PC-9 (cell line): ENCODE data around the gene UMAD1. TPM values are rescaled to one million over a fixed set of nuclear protein-coding genes. Genes with fewer than 3 reads are reported as not detected.
A peak's percentile ranks its signal among the peaks of the same experiment; 100 is the strongest.

Source experiments
- BruUV-seq: library from RNA; stranded (reverse); fragments of 400-500 nt; replicated peaks from 2 replicates; lab custom pipeline; 2021; lab: Mats Ljungman, UMichigan
- CTCF ChIA-PET: fragments of 300-600 bp; sonication (Branson Sonifier 250); formaldehyde crosslinking; loops from one replicate; lab custom pipeline; 2022; ENCODE audit warnings: antibody characterized with exemption; lab: Charles Lee
- POLR2A ChIA-PET: fragments of 300-600 bp; sonication (Branson Sonifier 250); formaldehyde crosslinking; loops from one replicate; lab custom pipeline; 2022; ENCODE audit warnings: antibody characterized with exemption; ENCODE audit not compliant: unreplicated experiment; lab: Charles Lee
- DNase-seq, 2 experiments: peaks; one replicate each; pipeline versions ENCODE4 v3.0.0 to v3.0.0-alpha.2; 2015 to 2022; ENCODE audit warnings: mixed read lengths in 1 of 2
- H2AFZ ChIP-seq: fragments of 200-600 bp; sonication (generic); 2 replicates; pipeline ENCODE4 v1.8.1; 2017; ENCODE audit warnings: antibody characterized with exemption
- H3F3A ChIP-seq: fragments of 200-600 bp; sonication (generic); 2 replicates; pipeline ENCODE4 v1.8.1; 2017; ENCODE audit warnings: antibody characterized with exemption, mild to moderate bottlenecking, low read depth; ENCODE audit not compliant: insufficient read depth
- H3K27ac ChIP-seq: fragments of 200-600 bp; sonication (generic); 2 replicates; pipeline ENCODE4 v1.6.1; 2016; ENCODE audit warnings: mixed run types
- H3K27me3 ChIP-seq: fragments of 200-600 bp; sonication (generic); 2 replicates; pipeline ENCODE4 v1.6.1; 2016; ENCODE audit warnings: low read depth, mixed run types; ENCODE audit not compliant: insufficient read depth
- H3K36me3 ChIP-seq: fragments of 200-600 bp; sonication (generic); 2 replicates; pipeline ENCODE4 v1.6.1; 2016; ENCODE audit warnings: low read depth, mixed run types
- H3K4me1 ChIP-seq: fragments of 200-600 bp; sonication (generic); replicated peaks from 2 replicates; pipeline ENCODE4 v1.6.1; 2016; ENCODE audit warnings: mixed run types; ENCODE audit not compliant: insufficient read depth
- H3K4me2 ChIP-seq: fragments of 200-600 bp; sonication (generic); 2 replicates; pipeline ENCODE4 v1.6.1; 2017; ENCODE audit warnings: mixed run types
- H3K4me3 ChIP-seq: fragments of 200-600 bp; sonication (generic); 2 replicates; pipeline ENCODE4 v1.6.1; 2016; ENCODE audit warnings: mixed run types
- H3K79me2 ChIP-seq: fragments of 200-600 bp; sonication (generic); 2 replicates; pipeline ENCODE4 v1.6.1; 2017; ENCODE audit warnings: low read depth, mixed run types
- H3K9me2 ChIP-seq: fragments of 200-600 bp; sonication (generic); 2 replicates; pipeline ENCODE4 v1.8.1; 2017; ENCODE audit warnings: mild to moderate bottlenecking; ENCODE audit not compliant: insufficient read depth
- H3K9me3 ChIP-seq: fragments of 200-600 bp; sonication (generic); 2 replicates; pipeline ENCODE4 v1.8.1; 2016; ENCODE audit warnings: low read depth; ENCODE audit not compliant: insufficient read depth
- H4K20me1 ChIP-seq: fragments of 200-600 bp; sonication (generic); 2 replicates; pipeline ENCODE4 v1.8.1; 2017; ENCODE audit not compliant: insufficient read depth
- EZH2 ChIP-seq: fragments of 200-600 bp; sonication (generic); IDR thresholded peaks from 2 replicates; pipeline ENCODE4 v1.8.0; 2017; ENCODE audit warnings: antibody characterized with exemption, low read depth
- intact Hi-C: fragments of 100-400 bp; cut with micrococcal nuclease; formaldehyde crosslinking; loops from one replicate; pipeline ENCODE4 v1.10.0; 2022; ENCODE audit not compliant: unreplicated experiment
- total RNA-seq: library from RNA; stranded (reverse); gene quantifications from 2 replicates; pipeline ENCODE4 v1.2.3, GENCODE V29; 2021
- TF ChIP-seq, protein P1 (sequence below): fragments of 200-600 bp; sonication (generic); conservative IDR thresholded peaks from 2 replicates; pipeline ENCODE4 v1.6.1; 2017; ENCODE audit warnings: mixed run types, antibody characterized with exemption, mild to moderate bottlenecking, moderate library complexity

Gene UMAD1
- total RNA-seq, 1 experiment from 2014 or later: 20.5 TPM

GRCh38 chr7:7810380-7810779 is 169.8 kb downstream of the UMAD1 start:
- Histone ChIP-seq H3K79me2 (no peaks in the 10 kb centered on the region), H3K9me3 (peaks cover 5% of the 10 kb centered on the region), H3K9me2 (no peaks in the 10 kb centered on the region), H3K4me3 (no peak overlapping the region), H3F3A (0 out of 2 replicates have a peak, but pooled peaks cover 4% of the 10 kb centered on the region), H3K36me3 (no peaks in the 10 kb centered on the region), H2AFZ (no peak overlapping the region), H3K27ac (no peak overlapping the region), H3K4me1 (peaks cover 10% of the 10 kb centered on the region), H3K27me3 (no peaks in the 10 kb centered on the region), H4K20me1 (no peaks in the 10 kb centered on the region), H3K4me2 (no peak overlapping the region)
- intact Hi-C loops: no loop called here
- BruUV-seq: no TSS peak
- TF ChIP-seq, protein P1, sequence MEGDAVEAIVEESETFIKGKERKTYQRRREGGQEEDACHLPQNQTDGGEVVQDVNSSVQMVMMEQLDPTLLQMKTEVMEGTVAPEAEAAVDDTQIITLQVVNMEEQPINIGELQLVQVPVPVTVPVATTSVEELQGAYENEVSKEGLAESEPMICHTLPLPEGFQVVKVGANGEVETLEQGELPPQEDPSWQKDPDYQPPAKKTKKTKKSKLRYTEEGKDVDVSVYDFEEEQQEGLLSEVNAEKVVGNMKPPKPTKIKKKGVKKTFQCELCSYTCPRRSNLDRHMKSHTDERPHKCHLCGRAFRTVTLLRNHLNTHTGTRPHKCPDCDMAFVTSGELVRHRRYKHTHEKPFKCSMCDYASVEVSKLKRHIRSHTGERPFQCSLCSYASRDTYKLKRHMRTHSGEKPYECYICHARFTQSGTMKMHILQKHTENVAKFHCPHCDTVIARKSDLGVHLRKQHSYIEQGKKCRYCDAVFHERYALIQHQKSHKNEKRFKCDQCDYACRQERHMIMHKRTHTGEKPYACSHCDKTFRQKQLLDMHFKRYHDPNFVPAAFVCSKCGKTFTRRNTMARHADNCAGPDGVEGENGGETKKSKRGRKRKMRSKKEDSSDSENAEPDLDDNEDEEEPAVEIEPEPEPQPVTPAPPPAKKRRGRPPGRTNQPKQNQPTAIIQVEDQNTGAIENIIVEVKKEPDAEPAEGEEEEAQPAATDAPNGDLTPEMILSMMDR: no peak
- no peak for TF ChIP-seq EZH2
- POLR2A ChIA-PET: no interaction called here
- no peak for DNase-seq
- CTCF ChIA-PET: no interaction called here

- peaks cover 5% of the 10 kb centered on the region for H3K9me3 ChIP-seq
- H4K20me1 ChIP-seq: no peaks in the 10 kb centered on the region
- no TSS peak for BruUV-seq
- H3K4me3 ChIP-seq: no peak overlapping the region
- H3K36me3 ChIP-seq: no peaks in the 10 kb centered on the region
- no peak overlapping the region for H2AFZ ChIP-seq
- POLR2A ChIA-PET: no interaction called here
- no peak for DNase-seq
- no peak overlapping the region for H3K4me2 ChIP-seq
- H3K79me2 ChIP-seq: no peaks in the 10 kb centered on the region
- intact Hi-C loops: no loop called here
- TF ChIP-seq, protein P1: no peak
- no peak for TF ChIP-seq EZH2
- no peaks in the 10 kb centered on the region for H3K9me2 ChIP-seq
- H3K27me3 ChIP-seq: no peaks in the 10 kb centered on the region
- H3K4me1 ChIP-seq: peaks cover 10% of the 10 kb centered on the region
- 0 out of 2 replicates have a peak, but pooled peaks cover 4% of the 10 kb centered on the region for H3F3A ChIP-seq
- CTCF ChIA-PET: no interaction called here
- H3K27ac ChIP-seq: no peak overlapping the region
These were observed 170.3 kb downstream of the UMAD1 start for GRCh38 chr7:7810826-7811225.

DNA sequence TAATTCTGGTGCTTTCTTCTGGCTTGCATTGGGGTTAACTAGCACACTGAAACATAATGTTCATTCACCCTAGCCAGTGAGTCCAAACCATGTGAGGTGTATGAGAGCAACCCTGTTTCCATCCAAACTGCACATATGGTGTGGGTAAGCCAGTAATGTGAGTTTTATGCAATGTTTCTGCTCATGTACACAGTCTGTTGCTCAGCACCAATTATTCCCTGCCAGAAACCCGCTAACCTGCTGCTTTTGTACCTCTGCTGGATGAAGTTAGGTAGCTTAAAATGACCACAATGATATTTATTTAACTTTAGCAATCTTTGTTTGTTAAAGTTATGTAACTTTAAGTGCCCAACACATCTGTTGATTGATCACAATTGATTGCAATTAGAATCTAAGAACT is 171.6 kb downstream of the UMAD1 start:
- H3K9me3 ChIP-seq: peaks cover 5% of the 10 kb centered on the region
- no peaks in the 10 kb centered on the region for H3K36me3 ChIP-seq
- no peak overlapping the region for H3K4me2 ChIP-seq
- TF ChIP-seq, protein P1: no peak
- no peak for TF ChIP-seq EZH2
- intact Hi-C loops: no loop called here
- H3K27ac ChIP-seq: no peak overlapping the region
- POLR2A ChIA-PET: no interaction called here
- H3K79me2 ChIP-seq: no peaks in the 10 kb centered on the region
- no peaks in the 10 kb centered on the region for H3K9me2 ChIP-seq
- CTCF ChIA-PET: interaction anchor here (0.7 kb wide), 1 partner anchor 156 kb away, joined by 7 read pairs; no protein-coding TSS in a partner anchor
- no peaks in the 10 kb centered on the region for H3K27me3 ChIP-seq
- no peaks in the 10 kb centered on the region for H4K20me1 ChIP-seq
- 0 out of 2 replicates have a peak, but pooled peaks cover 4% of the 10 kb centered on the region for H3F3A ChIP-seq
- no peak overlapping the region for H2AFZ ChIP-seq
- H3K4me1 ChIP-seq: peaks cover 10% of the 10 kb centered on the region
- DNase-seq: peak in 1 of 2 experiments; percentile 48
- no peak overlapping the region for H3K4me3 ChIP-seq
- no TSS peak for BruUV-seq
